HepG2 (cell line): ENCODE measurements around the gene NDEL1. TPM values are rescaled to one million over a fixed set of nuclear protein-coding genes. Genes with fewer than 3 reads are reported as not detected.
A peak's percentile ranks its signal among the peaks of the same experiment; 100 is the strongest.

ENCODE experiments used
- BORCS8-MEF2B ChIP-seq: sonication (generic); formaldehyde crosslinking; IDR thresholded peaks from 2 replicates; pipeline ENCODE4 v1.8.0; 2022; ENCODE audit warnings: mild to moderate bottlenecking, missing genetic modification reagents
- FOXK2 ChIP-seq: fragments of 450-650 bp; IDR thresholded peaks from 2 replicates; pipeline ENCODE4 v1.6.1; 2016
- FOXO1 ChIP-seq: sonication (generic); formaldehyde crosslinking; IDR thresholded peaks from 2 replicates; pipeline ENCODE4 v1.4.0; 2020; ENCODE audit warnings: missing genetic modification reagents
- GTF3A ChIP-seq: sonication (generic); formaldehyde crosslinking; conservative IDR thresholded peaks from 2 replicates; pipeline ENCODE4 v1.4.0; 2020; ENCODE audit warnings: mild to moderate bottlenecking, missing genetic modification reagents
- HMGXB4 ChIP-seq, 2 experiments: sonication (generic) in 1 of 2; formaldehyde crosslinking in 1 of 2; IDR thresholded peaks; 2 replicates each; pipeline versions ENCODE4 v1.4.0 to v1.6.1; 2018 to 2020; ENCODE audit warnings: missing genetic modification reagents in 2 of 2, borderline replicate concordance in 1 of 2, low read depth in 1 of 2, mild to moderate bottlenecking in 1 of 2, missing biosample characterization in 1 of 2
- PHF20 ChIP-seq: sonication (generic); formaldehyde crosslinking; IDR thresholded peaks from 2 replicates; pipeline ENCODE4 v1.5.0; 2020; ENCODE audit warnings: mild to moderate bottlenecking, missing genetic modification reagents
- RFXANK ChIP-seq: IDR thresholded peaks from 2 replicates; pipeline ENCODE4 v1.6.1; 2016
- STAG1 ChIP-seq: sonication (generic); formaldehyde crosslinking; IDR thresholded peaks from 2 replicates; pipeline ENCODE4 v1.4.0; 2020; ENCODE audit warnings: missing genetic modification reagents
- TMF1 ChIP-seq: sonication (generic); formaldehyde crosslinking; IDR thresholded peaks from 2 replicates; pipeline ENCODE4 v1.8.1; 2022; ENCODE audit warnings: low read depth, missing genetic modification reagents
- U2AF1 ChIP-seq: fragments of 200-400 bp; formaldehyde crosslinking; optimal IDR thresholded peaks from 2 replicates; pipeline ENCODE3; 2017; ENCODE audit warnings: mild to moderate bottlenecking, low read depth, low read length
- ZNF101 ChIP-seq: sonication (generic); formaldehyde crosslinking; IDR thresholded peaks from 2 replicates; pipeline ENCODE4 v1.4.0; 2020; ENCODE audit warnings: mild to moderate bottlenecking, low read depth, missing genetic modification reagents, borderline replicate concordance
- ZNF224 ChIP-seq: sonication (generic); formaldehyde crosslinking; IDR thresholded peaks from 2 replicates; pipeline ENCODE4 v1.5.0; 2020; ENCODE audit warnings: mild to moderate bottlenecking, missing genetic modification reagents
- ZNF232 ChIP-seq: sonication (generic); formaldehyde crosslinking; IDR thresholded peaks from 2 replicates; pipeline ENCODE4 v1.4.0; 2020; ENCODE audit warnings: missing genetic modification reagents, borderline replicate concordance
- ZNF276 ChIP-seq: sonication (generic); formaldehyde crosslinking; IDR thresholded peaks from 2 replicates; pipeline ENCODE4 v1.4.0; 2020; ENCODE audit warnings: mild to moderate bottlenecking, low read depth, missing genetic modification reagents
- ZNF543 ChIP-seq: sonication (generic); formaldehyde crosslinking; IDR thresholded peaks from 2 replicates; pipeline ENCODE4 v1.4.0; 2020; ENCODE audit warnings: mild to moderate bottlenecking, missing genetic modification reagents
- ZSCAN9 ChIP-seq: IDR thresholded peaks from 2 replicates; pipeline ENCODE4 v1.6.1; 2016; ENCODE audit warnings: borderline replicate concordance
- ZUFSP ChIP-seq: sonication (generic); formaldehyde crosslinking; IDR thresholded peaks from 2 replicates; pipeline ENCODE4 v1.9.0; 2021; ENCODE audit warnings: missing genetic modification reagents, mild to moderate bottlenecking, borderline replicate concordance
- polyA plus RNA-seq, 8 experiments: library from polyadenylated mRNA; depleted of rRNA in 3 of 8; stranded (reverse) in 7 of 8; unstranded in 1 of 8; fragments of >200 nt; fragmentation: Illumina TruSeq in 4 of 8; extraction: Trizol in 4 of 8; gene quantifications; 2 replicates each; pipeline versions ENCODE4 v1.2.1 to v1.2.3, GENCODE V29; 2011 to 2016; ENCODE audit warnings: low read depth in 4 of 8, missing spikeins in 1 of 8, mixed read lengths in 1 of 8; ENCODE audit not compliant: insufficient read depth in 1 of 8
- total RNA-seq, 5 experiments: library from RNA; depleted of rRNA; stranded (reverse); fragments of >200 nt; fragmentation: Illumina TruSeq; extraction: Trizol; gene quantifications; 2 replicates each; pipeline ENCODE4 v1.2.3, GENCODE V29; 2016; ENCODE audit warnings: low read depth in 1 of 5
- TF ChIP-seq, protein P1 (sequence below): sonication (generic); formaldehyde crosslinking; IDR thresholded peaks from 2 replicates; pipeline ENCODE4 v1.4.0; 2020; ENCODE audit warnings: missing genetic modification reagents

NDEL1 gene
- total and polyA plus RNA-seq, 2 of the 13 experiments (the other 11 are each of a cell fraction or from before 2014, with no cell fraction given) = 59.8 to 153 TPM

- TF ChIP-seq ZNF101 (CRISPR knock-in tag) (no peak), STAG1 (CRISPR knock-in tag) (peak; percentile 85), RFXANK (CRISPR knock-in tag) (no peak), U2AF1 (no peak), TMF1 (CRISPR knock-in tag) (no peak), ZNF232 (CRISPR knock-in tag) (no peak), ZNF543 (CRISPR knock-in tag) (no peak), PHF20 (CRISPR knock-in tag) (no peak), ZSCAN9 (CRISPR knock-in tag) (peak; percentile 81; the same call in 1 of the 2 replicates), ZUFSP (CRISPR knock-in tag) (no peak), GTF3A (CRISPR knock-in tag) (no peak), FOXO1 (CRISPR knock-in tag) (0 out of 2 replicates have a peak, but pooled peaks have one; percentile 41), ZNF276 (CRISPR knock-in tag) (no peak), HMGXB4 (CRISPR knock-in tag; IDR thresholded peaks at IDR 0.05; ENCODE audit: borderline replicate concordance in 1 of 2, low read depth in 1 of 2) (peak in 1 of 2 experiments; percentile 82; a peak in 1 of 4 replicates), FOXK2 (no peak), BORCS8-MEF2B (0 out of 2 replicates have a peak, but pooled peaks have one; percentile 28), ZNF224 (CRISPR knock-in tag) (no peak)
- TF ChIP-seq, protein P1, sequence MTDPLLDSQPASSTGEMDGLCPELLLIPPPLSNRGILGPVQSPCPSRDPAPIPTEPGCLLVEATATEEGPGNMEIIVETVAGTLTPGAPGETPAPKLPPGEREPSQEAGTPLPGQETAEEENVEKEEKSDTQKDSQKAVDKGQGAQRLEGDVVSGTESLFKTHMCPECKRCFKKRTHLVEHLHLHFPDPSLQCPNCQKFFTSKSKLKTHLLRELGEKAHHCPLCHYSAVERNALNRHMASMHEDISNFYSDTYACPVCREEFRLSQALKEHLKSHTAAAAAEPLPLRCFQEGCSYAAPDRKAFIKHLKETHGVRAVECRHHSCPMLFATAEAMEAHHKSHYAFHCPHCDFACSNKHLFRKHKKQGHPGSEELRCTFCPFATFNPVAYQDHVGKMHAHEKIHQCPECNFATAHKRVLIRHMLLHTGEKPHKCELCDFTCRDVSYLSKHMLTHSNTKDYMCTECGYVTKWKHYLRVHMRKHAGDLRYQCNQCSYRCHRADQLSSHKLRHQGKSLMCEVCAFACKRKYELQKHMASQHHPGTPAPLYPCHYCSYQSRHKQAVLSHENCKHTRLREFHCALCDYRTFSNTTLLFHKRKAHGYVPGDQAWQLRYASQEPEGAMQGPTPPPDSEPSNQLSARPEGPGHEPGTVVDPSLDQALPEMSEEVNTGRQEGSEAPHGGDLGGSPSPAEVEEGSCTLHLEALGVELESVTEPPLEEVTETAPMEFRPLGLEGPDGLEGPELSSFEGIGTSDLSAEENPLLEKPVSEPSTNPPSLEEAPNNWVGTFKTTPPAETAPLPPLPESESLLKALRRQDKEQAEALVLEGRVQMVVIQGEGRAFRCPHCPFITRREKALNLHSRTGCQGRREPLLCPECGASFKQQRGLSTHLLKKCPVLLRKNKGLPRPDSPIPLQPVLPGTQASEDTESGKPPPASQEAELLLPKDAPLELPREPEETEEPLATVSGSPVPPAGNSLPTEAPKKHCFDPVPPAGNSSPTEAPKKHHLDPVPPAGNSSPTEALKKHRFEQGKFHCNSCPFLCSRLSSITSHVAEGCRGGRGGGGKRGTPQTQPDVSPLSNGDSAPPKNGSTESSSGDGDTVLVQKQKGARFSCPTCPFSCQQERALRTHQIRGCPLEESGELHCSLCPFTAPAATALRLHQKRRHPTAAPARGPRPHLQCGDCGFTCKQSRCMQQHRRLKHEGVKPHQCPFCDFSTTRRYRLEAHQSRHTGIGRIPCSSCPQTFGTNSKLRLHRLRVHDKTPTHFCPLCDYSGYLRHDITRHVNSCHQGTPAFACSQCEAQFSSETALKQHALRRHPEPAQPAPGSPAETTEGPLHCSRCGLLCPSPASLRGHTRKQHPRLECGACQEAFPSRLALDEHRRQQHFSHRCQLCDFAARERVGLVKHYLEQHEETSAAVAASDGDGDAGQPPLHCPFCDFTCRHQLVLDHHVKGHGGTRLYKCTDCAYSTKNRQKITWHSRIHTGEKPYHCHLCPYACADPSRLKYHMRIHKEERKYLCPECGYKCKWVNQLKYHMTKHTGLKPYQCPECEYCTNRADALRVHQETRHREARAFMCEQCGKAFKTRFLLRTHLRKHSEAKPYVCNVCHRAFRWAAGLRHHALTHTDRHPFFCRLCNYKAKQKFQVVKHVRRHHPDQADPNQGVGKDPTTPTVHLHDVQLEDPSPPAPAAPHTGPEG = no peak
Measured at GRCh38 chr17:8409966-8410882, 25.5 kb upstream of the NDEL1 start (continued).
